ENCODE data around the gene DUSP7.

DUSP7 gene

DNA sequence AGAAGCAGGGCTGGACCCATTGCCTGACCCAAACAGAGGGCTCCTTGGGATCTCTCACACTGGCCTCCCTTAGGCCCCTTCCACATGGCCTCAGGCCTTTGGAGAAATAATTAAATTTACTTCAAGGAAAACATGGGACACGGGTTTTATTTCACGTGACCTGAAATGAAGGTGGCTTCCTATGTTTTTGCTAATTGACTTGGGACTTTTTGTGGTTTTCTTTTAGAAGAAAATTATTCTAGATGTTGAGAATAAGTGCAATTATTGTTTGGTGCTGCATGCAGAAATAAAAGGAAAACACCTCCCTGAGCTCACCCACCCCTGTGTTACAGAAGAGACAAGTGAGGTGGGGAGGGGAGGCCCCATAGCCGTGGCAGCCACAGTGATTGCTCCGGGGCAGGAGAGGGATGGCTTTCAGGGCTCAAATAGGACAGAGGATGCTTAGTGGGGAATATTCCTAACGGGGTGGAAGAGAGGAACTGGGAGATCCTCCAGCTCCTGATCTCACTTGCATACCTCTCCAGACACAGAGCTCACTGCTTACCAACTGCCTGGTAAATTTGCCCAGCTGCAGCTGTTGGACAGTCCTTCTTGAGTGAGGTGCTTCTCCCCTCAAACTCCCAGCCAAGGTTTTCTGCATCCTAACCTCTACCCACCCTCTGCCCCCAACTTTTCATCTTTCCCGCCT is 31.5 kb downstream of the DUSP7 start:
- no peak for DNase-seq

DNA sequence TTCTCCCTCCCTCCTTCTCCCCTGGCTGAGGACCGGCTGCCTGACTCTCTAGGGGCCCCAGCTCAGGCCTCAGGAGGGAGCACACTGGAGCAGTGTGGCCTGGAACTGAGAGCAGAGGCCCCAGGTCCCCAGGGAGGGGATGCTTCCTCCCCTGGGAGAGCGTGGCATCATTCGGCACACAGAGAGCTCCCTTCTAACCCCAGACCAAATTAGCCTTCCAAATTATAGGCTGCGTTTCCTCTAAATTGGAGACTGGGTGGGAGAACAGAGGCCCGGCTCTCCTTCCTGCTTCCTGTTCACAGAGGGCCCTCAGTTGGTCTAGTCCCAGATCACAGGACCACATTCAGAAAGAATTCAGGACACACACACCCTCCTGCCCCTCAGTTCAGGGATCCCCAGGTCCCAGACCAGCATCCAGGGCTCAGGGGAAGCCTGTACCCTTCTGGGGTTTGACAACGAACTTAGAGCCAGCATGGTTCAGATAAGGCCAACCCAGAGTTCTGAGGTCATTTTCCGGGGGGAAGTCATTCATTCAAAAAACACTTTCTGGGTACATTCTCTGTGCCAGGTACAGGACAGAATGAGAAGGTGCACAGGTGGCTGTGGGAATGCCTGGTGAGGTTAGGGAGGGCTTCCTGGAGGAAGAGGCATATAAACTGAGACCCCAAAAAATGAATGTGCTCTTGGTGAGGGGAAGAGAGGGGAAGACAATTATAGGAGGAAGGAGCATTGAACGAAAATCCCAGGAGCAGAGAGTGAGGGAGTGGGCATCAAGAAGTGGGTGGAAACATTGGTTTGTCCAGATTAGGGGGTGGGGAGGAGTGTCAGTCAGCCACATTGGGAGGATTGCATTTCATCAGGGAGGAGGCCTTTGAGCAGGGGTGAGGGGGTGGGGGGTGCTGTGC is 32.3 kb downstream of the DUSP7 start:
- no peak for DNase-seq

DNA sequence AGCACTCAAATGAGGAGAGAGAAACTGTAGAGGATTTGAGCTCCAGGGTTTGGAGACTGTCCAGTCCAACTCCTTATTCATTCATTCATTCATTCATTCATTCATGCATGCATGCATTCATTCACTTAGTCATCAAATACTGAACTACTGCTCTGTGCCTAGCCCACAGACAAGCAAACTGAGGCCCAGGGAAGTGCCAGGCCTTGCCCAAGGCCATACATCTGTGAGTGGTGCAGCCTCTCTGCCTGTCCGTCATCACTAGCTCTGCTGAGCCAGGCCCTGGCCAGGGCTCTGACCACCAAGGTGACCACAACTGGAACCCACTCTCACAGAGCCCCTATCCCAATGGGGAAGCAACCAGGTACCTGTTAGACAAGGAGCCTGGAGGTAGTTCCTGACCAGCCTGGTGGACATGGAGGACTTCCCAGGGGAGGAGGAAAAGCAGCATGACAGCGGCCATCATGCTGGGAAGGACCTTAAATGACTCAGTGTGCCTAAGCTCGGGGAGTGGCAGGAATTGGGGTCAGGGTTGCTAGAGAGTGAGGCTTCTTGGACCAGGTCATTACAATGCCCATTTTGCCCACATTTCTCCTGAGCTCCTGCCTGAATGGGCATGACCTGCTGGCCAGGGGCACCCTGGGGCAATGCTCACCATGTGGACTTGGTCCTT is 33.1 kb downstream of the DUSP7 start:
- no peak for DNase-seq

DNA sequence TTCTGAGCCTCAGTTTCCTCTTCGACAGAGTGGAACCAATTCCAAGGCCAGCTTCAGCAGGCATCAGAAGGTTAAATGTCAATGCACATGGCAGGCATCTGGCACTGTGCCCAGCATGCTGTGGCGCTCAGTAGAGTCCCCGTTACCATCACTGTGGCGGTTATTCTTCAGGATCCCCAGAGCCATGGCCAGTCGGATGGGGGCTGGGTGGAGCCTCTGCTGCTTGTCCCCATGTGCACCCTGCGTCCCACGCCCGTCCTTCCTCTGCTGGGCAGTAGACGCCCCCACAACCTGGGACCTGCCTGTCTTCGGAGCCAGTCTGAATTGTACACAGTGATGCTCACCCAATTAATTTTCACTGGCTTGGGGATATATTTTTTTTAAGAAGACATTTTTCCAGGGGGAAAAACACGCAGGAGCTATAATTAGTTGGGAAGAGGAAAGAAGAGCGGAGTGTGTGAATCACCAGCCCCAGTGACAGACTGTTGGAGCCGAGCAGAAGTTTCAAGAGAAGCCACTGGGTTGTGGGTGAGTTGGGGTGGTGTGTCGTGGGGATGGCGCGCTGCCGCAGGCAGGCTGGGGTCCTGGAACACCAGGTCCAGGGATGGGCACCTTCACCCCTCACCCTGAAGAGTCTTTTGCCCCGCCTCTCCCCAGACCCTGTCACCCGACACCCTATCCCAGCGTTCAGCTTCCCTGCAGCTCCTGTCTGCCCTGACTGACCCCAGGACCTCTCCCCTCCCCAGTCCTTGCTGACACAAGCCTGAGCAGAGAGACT is 33.9 kb downstream of the DUSP7 start:
- DNase-seq, result no peak

DNA sequence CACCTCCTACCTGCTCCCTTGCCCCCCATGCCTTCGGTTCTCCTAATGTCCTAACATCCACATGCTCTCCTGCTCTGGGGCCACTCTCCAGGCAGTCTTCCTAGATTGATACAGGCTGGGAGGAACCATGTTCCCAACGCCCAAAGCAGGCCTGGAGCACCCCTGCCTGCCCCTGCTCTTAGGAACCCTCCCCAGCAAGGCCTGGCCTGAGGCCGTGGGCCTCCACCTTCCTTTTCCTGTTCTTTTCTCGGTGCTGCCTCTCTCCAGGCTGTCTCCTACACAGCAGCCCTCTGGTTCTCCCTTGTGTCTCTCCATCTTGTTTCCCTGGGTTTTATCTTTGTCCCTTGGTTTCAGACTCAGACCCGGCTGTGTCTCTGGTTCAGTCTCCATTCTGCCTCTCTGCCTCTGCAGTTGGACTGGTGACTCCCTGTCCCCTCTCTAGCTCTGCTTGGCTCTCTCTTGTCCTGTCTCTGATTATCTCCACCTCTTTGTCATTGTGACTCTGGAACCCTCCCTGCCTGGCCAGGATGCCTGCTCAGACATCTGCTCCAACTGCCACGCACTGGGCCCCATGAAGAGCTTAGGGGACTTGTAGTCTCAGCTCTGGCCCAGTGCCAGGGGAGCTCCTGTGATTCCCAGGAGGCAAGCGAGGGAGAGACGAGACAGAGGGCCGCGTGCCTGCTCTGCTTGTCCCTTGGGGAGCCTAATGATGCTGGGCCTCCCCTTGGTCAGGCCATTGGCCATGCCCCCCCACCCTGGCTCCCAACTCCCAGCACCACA is 34.7 kb downstream of the DUSP7 start:
- no peak for DNase-seq

DNA sequence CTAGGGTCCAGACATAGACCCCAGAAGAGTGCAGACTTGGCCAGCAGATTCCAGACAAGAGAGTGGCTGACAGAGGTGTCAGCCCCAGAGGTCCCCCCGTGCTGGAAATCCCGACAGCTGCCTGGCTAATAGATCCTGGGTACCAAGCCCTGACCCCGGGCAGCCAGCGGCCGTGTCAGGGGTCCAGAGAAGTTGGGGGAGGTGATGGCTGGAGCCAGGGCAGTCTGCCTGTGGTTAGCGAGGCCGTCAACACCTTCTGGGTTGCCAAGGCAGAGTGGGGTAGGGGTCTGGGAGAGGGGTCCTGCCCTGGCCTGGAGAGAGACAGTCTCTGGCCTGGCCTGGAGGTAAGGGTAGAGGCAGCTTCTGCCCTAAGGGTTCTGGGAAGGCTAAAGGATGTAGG is 35.6 kb downstream of the DUSP7 start:
- no peak for DNase-seq

DNA sequence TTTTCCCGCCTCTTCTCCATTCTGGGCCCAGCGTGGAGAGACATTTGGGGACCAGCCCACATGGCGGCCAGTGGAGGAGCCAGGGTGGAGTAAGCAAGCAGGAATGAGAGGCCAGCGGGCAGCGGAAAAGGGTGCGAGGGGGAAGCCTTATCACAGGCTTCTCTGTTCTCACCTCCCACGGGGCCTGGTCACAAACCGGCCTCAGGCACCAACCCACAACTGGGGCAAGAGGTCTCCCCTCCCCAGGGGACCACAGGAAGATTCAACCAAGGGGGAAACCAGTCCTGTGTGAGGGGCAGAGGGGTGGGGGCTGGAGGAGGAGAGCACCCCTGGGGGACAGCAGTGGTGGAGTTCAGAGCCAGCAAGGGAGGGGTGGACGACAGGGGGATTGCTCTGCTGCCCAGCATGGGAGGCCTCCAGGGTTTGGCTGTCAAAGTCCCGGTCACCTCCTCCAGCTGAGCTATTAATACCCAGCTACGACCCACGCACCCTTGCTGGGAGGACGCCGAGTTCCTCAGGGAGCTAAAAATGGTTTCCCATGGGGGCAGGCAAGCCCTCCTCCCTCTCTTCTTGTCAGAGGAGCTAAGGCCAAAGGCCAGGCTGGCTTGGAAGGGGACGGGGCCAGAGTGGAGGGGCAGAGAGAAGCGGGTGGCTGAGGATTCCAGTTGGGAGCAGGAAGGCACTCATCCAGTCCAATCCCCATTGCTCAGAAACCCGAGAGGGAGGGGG is 36.9 kb downstream of the DUSP7 start:
- DNase-seq, result no peak

DNA sequence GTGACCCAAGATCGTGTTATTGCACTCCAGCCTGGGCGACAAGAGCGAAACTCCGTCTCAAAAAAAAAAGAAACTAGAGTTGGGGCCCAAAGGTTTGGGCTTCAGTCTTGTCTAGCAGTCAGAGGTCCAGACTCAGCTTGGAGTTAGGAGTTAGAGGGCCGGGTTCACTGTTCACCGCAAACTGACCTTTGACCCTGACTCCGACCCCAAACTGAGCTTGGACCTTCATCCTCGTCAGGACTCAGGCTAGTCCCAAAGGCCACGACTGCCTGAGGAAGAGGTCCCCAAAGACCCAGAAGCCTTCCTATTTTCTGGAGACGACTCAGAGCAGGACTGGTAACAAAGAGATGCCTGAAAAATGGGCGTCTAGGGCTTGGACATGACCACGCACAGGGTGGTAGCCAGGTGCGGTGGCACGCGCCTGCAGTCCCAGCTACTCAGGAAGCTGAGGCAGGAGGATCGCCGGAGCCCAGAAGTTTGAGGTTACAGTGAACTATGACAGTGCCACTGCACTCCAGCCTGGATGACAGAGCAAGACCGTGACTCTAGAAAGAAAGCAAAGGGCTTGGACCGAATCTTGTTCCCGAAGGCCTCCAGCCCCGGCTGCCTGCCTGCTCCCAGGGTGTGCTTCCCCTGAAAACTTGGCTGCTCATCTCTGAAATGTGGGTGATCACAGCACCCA is 37.9 kb downstream of the DUSP7 start:
- no peak for DNase-seq

DNA sequence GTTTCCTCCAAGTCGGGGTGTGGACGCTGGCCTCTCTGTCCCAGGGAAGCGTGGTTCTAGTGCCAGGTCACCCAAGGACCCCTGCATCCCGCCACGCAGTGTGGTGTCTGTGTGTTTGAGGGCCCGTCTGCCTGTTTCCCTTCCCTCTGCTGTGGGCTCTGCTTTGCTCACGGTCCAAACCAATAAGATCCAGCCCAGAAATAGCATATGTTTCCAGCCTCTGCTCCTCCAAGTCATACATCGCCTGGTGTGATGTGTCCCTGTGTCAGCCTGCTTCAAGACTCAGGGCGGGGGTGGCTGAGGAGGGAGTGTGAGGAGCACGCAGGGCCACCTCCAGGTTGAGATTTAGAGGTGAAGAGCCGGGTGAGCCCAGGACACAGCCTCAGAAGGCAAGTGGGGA is 38.8 kb downstream of the DUSP7 start:
- DNase-seq, result no peak

DNA sequence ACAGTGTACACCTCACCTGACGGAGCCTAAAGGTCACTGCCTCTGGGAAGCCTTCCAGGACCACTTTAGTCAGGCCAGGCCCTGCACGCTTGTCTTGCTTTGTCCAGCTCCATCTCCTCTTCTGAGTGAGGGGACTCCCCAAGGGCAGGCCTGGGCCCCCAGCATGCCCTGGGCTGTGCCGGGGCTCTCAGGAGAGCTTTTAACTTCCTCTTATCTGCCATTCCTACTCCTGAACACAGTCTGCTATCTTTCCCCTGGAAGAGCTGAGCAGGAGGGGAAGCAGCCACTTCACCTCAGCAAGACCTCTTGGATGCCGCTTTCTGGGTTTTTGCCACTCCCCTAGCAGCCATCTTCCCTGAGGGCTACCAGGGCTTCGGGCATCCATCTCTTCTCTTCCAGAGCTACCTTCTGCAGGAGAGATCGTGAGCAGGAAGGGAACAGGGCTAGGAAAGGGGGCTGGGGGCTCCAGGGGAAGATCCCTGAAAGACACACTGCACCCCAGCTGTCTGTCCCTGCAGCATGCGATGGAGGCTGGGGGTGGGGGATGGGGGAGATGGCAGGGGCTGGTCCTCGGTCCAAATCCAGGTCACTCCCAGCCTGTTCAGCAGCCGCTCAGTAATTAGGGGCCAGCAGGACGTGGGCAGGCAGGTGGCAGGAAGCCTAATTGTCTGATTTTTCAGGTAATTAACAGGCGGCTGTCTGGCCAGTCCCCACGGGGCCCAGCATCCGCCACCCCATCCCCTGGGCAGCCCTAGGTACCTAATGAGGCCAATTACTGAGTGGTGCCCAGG is 40.7 kb downstream of the DUSP7 start:
- no peak for DNase-seq

DNA sequence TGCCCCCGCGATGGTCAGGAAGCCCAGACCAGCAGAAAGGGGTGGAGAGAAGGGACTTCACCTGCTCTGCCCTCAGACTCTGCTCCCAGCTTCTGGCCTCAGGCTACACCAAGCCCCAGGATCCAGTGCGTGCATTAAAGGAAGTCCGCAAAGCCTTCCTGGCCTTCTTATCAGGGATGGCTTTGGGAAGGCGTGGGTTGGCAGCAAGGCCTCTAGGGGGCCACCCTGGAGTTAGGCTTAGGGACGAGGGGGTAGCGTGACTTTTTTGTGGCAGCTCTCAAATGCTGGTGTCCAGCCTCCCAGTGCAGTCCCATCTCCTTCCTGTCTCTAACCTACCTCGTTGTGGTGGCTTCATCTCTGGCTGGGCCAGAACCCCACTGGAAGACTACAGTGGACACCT is 41.8 kb downstream of the DUSP7 start:
- DNase-seq, result no peak

DNA sequence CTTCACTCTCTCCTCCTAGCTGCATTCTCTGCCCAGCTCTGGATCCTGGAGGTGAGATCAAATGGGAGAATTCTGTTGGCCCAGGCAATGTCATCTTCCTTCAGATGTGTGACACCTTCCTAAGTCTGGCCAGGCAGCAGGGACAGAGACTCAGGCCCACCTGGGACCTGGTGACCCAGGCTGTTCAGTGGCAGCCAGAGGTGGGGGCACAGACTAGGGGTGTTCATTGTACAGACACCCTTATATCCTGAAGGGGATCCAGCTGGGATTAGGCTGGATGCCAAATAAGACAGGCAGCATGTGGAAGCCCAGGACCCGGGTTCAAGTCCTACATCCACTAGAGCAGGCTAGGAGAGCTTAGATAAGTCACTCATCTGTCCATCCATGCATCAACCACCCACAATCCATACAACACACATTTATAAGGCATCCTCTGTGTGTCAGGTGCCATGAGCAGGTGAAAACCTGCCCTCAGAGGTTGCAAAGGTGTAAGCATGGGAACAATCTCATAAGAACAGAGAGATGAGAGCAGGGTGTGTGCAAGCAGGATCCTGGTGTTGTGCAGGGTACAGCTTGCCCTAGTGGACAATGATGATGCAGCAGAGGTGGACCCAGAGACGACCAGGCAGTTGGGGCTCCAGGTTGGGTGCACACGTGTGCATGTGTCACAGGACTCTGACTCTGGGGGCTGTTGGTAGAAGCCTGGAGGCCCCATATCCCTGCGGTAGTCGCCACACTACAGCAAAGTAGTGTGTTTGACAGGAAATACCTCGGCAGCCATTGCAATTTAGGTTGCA is 42.4 kb downstream of the DUSP7 start:
- DNase-seq, result no peak

DNA sequence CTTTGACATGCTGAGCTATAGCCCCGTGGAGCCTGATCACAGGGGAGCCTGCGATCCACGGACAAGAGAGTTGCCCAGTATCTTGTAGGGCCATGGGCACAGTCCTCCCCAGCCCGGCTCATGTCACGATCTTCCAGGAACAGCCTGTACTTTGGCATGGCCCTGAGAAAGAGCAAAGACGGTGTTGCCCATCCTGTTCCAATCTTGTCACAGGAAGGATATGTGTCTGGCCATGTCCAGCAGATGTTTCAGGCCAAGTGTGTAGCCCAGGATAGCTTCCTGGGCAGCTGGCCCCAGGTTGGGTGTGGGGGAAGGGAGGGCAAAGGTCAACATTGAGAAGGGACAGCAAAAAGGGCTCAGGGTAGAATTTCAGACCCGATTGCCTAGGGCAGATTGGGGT is 43.7 kb downstream of the DUSP7 start:
- DNase-seq, result no peak

DNA sequence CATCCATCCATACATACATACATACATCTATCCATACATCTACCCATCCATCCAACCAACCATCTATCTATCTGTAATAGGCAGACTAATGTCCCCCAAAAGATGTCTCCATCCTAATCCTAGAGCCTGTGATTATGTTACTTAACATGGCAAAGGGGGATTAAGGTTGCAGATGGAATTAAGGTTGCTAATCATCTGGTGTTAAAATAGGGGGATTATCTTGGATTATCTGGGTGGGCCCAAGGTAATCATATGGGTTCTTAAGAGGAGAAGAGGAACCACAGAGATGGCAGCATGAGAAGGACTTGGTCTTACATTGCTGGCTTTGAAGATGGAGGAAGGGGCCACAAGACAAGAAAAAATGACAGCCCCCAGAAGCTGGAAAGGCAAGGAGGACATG is 45.9 kb downstream of the DUSP7 start:
- no peak for DNase-seq

DNA sequence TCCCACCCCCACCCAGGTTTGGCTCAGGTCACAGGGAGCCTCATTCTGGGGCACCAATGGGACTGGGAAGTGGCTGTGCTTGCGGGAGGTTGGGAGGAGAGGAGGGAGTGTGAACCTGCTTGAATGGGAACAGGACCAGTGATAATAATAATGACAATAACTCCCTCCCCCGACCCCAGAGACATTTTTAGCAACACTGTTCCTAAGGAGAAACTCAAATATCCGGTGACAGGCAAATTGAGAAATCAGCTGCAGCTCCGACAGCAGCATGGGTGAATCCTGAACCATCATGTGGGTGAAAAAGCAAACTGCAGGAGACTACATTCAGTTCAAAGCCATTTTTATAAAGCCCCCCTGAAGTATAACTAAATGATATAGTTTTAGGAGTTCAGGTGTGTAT is 49.1 kb downstream of the DUSP7 start:
- no peak for DNase-seq

DNA sequence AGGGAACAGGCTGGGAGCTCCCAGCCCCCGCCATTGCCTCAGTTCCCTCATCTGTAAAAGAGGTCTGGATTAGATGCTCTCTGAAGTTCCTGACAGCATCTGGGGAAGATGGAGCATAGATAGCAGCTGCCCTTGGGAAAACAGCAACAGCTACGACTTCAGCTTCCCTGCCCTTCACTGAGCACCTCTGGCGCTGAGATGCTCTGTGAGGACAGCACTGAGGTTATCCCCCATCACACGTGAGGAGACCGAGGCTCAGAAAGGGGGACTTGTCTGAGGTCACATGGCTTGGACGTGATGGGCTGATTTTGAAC is 49.6 kb downstream of the DUSP7 start:
- DNase-seq, result no peak

DNA sequence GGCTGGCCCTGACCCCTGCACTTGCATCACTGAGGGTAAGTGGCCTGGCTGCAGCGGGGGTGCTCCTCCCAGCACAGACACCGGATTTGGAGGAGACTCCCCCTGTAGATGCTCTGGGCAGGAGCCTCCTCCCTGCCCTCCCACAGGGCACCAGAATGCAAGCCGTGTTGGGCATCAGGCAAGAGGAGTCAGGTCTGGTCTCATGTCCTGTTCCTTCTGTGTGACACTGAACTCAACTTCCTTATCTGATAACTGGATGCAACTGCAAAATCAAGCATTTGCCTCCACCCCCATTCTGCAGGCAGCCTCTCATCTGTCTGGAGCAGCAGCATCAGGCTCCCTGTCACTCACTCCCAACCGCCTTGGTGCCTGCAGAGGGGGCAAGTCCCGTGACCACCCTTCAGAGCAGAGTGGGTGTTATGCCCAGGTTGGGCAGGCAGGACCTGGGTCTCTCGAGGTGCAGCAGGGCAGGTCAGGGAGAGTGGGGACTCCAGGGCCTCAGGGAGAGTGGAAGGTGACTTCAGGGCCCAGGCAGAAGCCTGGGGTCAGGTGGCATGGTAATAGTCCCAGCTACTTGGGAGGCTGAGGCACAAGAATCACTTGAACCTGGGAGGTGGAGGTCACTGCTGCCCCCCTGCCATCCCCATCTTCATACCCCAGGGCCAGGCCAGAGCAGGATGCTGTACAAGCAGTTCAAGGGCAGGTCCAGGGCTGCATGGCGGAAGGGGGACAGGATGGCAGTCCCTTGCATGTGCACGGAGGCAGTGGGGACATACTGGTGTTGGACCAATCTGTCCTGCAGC is 50.2 kb downstream of the DUSP7 start:
- no peak for DNase-seq

DNA sequence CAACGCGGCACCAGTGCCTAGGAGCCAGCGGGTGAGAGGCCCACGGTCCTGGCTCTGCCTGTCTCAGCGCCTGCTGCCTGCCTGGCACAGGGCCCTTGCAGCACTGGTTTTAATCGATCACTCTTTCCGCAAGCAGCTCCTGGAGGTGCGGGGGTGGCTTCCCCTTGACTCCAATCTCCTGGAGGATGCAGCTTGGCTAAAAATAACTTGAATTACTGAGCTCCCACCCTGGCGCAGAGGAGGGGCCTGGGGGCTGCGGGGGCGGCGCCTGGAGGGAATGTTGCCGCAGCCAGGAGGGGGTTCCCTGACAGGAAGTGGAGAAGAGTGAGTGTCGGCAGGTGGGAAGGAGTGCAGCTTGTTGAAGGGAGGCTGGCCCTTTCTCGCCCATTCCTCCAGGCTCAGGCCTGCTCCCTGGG is 50.8 kb downstream of the DUSP7 start:
- no peak for DNase-seq
